Prostate gland (tissue), 2 donors: ENCODE results near the gene CECR2. TPM values are rescaled to one million over a fixed set of nuclear protein-coding genes. Genes with fewer than 3 reads are reported as not detected.
"Not testable (repeated sequence)": the region's sequence is repeated elsewhere in the genome, so short reads cannot be mapped to it uniquely, and the experiment has no call there.

Experiments used
- DNase-seq: peaks from one replicate; pipeline ENCODE4 v3.0.0-alpha.2; 2019; ENCODE audit warnings: low spot score
- H3K27ac ChIP-seq, 2 donors: fragments of 200-600 bp; sonication (generic); 2 replicates each; pipeline ENCODE4 v1.5.1; 2017 to 2019
- H3K27me3 ChIP-seq: fragments of 200-600 bp; sonication (generic); replicated peaks from 2 replicates; pipeline ENCODE4 v1.5.1; 2019; ENCODE audit not compliant: insufficient read depth
- H3K36me3 ChIP-seq, 2 donors: fragments of 200-600 bp; sonication (generic); 1 replicate in 1 of 2; 2 replicates in 1 of 2; pipeline versions ENCODE4 v1.5.1 to v1.8.1; 2017 to 2019
- H3K4me1 ChIP-seq: fragments of 200-600 bp; sonication (generic); replicated peaks from 2 replicates; pipeline ENCODE4 v1.5.1; 2019
- H3K4me3 ChIP-seq, 2 donors: fragments of 200-600 bp; sonication (generic); 2 replicates each; pipeline ENCODE4 v1.5.1; 2017 to 2019
- H3K9me3 ChIP-seq: fragments of 200-600 bp; sonication (generic); 2 replicates; pipeline ENCODE4 v1.5.1; 2017
- CTCF ChIP-seq, 4 experiments: fragments of 200-600 bp in 2 of 4; fragments of 450-650 bp in 2 of 4; sonication (generic) in 2 of 4; IDR thresholded peaks; 1 replicate in 3 of 4; 2 replicates in 1 of 4; pipeline ENCODE4 v1.5.1; 2016 to 2019; ENCODE audit warnings: antibody characterized with exemption in 4 of 4, mild to moderate bottlenecking in 2 of 4, moderate library complexity in 2 of 4
- POLR2A ChIP-seq: fragments of 450-650 bp; IDR thresholded peaks from one replicate; pipeline ENCODE4 v1.6.1; 2016; ENCODE audit warnings: antibody characterized with exemption, mild to moderate bottlenecking
- POLR2AphosphoS5 ChIP-seq: sonication (generic); formaldehyde crosslinking; IDR thresholded peaks from one replicate; pipeline ENCODE4 v1.6.1; 2017; ENCODE audit warnings: antibody characterized with exemption
- WGBS: methylation state at CpG from one replicate; pipeline ENCODE4 v1.1.5; 2018; 5-methylcytosine and 5-hydroxymethylcytosine counted together
- intact Hi-C: fragments of 100-400 bp; cut with DNase I; formaldehyde crosslinking; loops from one replicate; pipeline ENCODE4 v1.14.2; 2022
- total RNA-seq, 2 donors: library from RNA; depleted of rRNA; stranded (reverse); fragments of >200 nt; gene quantifications; one replicate each; pipeline ENCODE4 v1.1.0, GENCODE V29; 2016

CECR2 gene
- total RNA-seq, 2 donors from 2014 or later: 3.1 to 10.1 TPM

- WGBS: 81% methylated on average over 3 of the region's 3 CpGs
- intact Hi-C loops: loop anchor here (10.0 kb wide), 1 partner anchor 433 kb away; no protein-coding TSS in a partner anchor
- TF ChIP-seq CTCF (IDR thresholded peaks at IDR 0.05): no peak
- no peak for TF ChIP-seq POLR2A
- TF ChIP-seq POLR2AphosphoS5: no peak
- Histone ChIP-seq H3K27me3 (no peaks in the 10 kb centered on the region), H3K4me3 (no peak overlapping the region), H3K36me3 (no peaks in the 10 kb centered on the region), H3K9me3 (no peaks in the 10 kb centered on the region), H3K4me1 (no peaks in the 10 kb centered on the region), H3K27ac (no peak overlapping the region)
- DNase-seq: no peak
Observed at GRCh38 chr22:17508110-17508509, 138.8 kb downstream of the CECR2 start.

GRCh38 chr22:17512960-17513359 lies 143.7 kb downstream of the CECR2 start:
- H3K4me1 ChIP-seq: no peaks in the 10 kb centered on the region
- 90% methylated on average over 4 of the region's 4 CpGs for WGBS

GRCh38 chr22:17513612-17514011 lies 144.4 kb downstream of the CECR2 start:
- Histone ChIP-seq H3K27me3 (no peaks in the 10 kb centered on the region), H3K9me3 (no peaks in the 10 kb centered on the region), H3K4me3 (no peak overlapping the region), H3K36me3 (no peaks in the 10 kb centered on the region), H3K4me1 (no peaks in the 10 kb centered on the region), H3K27ac (no peak overlapping the region)
- intact Hi-C loops: no loop called here
- DNase-seq: no peak
- TF ChIP-seq POLR2A (no peak), CTCF (IDR thresholded peaks at IDR 0.05) (no peak), POLR2AphosphoS5 (no peak)
- WGBS: 9% methylated on average over 2 of the region's 2 CpGs

More at GRCh38 chr22:17512960-17513359, 143.7 kb downstream of the CECR2 start:
- H3K4me3 ChIP-seq: no peak overlapping the region
- H3K36me3 ChIP-seq: no peaks in the 10 kb centered on the region
- intact Hi-C loops: no loop called here
- H3K27ac ChIP-seq: no peak overlapping the region
- H3K27me3 ChIP-seq: no peaks in the 10 kb centered on the region
- DNase-seq: no peak
- H3K9me3 ChIP-seq: no peaks in the 10 kb centered on the region
- no peak for TF ChIP-seq CTCF (IDR thresholded peaks at IDR 0.05)
- no peak for TF ChIP-seq POLR2A
- no peak for TF ChIP-seq POLR2AphosphoS5

- H3K9me3 ChIP-seq: no peaks in the 10 kb centered on the region
- no peaks in the 10 kb centered on the region for H3K36me3 ChIP-seq
- 75% methylated on average over 7 of the region's 7 CpGs for whole genome bisulfite sequencing
- no peak overlapping the region for H3K27ac ChIP-seq
- no peak for DNase-seq
- no peaks in the 10 kb centered on the region for H3K27me3 ChIP-seq
- intact Hi-C loops: no loop called here
- TF ChIP-seq POLR2AphosphoS5 (no peak), POLR2A (no peak), CTCF (IDR thresholded peaks at IDR 0.05) (no peak)
- no peaks in the 10 kb centered on the region for H3K4me1 ChIP-seq
- no peak overlapping the region for H3K4me3 ChIP-seq
Observed at GRCh38 chr22:17514084-17514483, 144.8 kb downstream of the CECR2 start.

GRCh38 chr22:17518406-17518805 lies 149.1 kb downstream of the CECR2 start:
- intact Hi-C loops: no loop called here
- Histone ChIP-seq H3K9me3 (no peaks in the 10 kb centered on the region), H3K4me3 (no peak overlapping the region), H3K27me3 (no peaks in the 10 kb centered on the region), H3K27ac (no peak overlapping the region), H3K36me3 (no peaks in the 10 kb centered on the region), H3K4me1 (no peaks in the 10 kb centered on the region)
- 29% methylated on average over 3 of the region's 3 CpGs for WGBS
- TF ChIP-seq POLR2AphosphoS5: no peak
- no peak for TF ChIP-seq POLR2A
- no peak for TF ChIP-seq CTCF (IDR thresholded peaks at IDR 0.05)
- DNase-seq: no peak

GRCh38 chr22:17521971-17522370 lies 152.7 kb downstream of the CECR2 start:
- H3K27ac ChIP-seq, H3K27me3 ChIP-seq, DNase-seq, intact Hi-C loops, H3K9me3 ChIP-seq, H3K4me3 ChIP-seq, H3K36me3 ChIP-seq, H3K4me1 ChIP-seq: not testable (repeated sequence)
- WGBS: 93% methylated on average over 1 of the region's 1 CpG
